ENCODE measurements around the gene L1CAM. TPM values are rescaled to one million over a fixed set of nuclear protein-coding genes. Genes with fewer than 3 reads are reported as not detected.

L1CAM gene
- total RNA-seq, 1 donor from 2014 or later, result 1.4 TPM

GRCh38 chrX:153905481-153906095 is 19.6 kb upstream of the L1CAM start:
- no peak for DNase-seq (ENCODE audit: low spot score, unreplicated experiment)
- H3K4me1 Mint-ChIP-seq (ENCODE audit: low read depth), result no peaks in the 10 kb centered on the region
- peaks cover 2% of the 10 kb centered on the region for H3K36me3 Mint-ChIP-seq (ENCODE audit: insufficient read depth)

GRCh38 chrX:153903991-153904957 is 18.3 kb upstream of the L1CAM start, which contains the start of gene AVPR2:
TSS of gene AVPR2 (plus strand) at chrX:153904673. CDS start at chrX:153905146, 473 bp downstream.
- Mint-ChIP-seq H3K4me3 (ENCODE audit: low read depth) (no peak within 1 kb of the TSS), H3K36me3 (ENCODE audit: insufficient read depth) (peaks cover 2% of the 10 kb centered on the region), H3K4me1 (ENCODE audit: low read depth) (no peaks in the 10 kb centered on the region), H3K27me3 (peaks cover 8% of the 10 kb centered on the region), H3K9me3 (ENCODE audit: low read depth) (peaks cover 7% of the 10 kb centered on the region), H3K27ac (no peak within 1 kb of the TSS)
- no peak for TF ChIP-seq CTCF (IDR thresholded peaks at IDR 0.05; ENCODE audit: unreplicated experiment)
- DNase-seq (ENCODE audit: low spot score, unreplicated experiment), result no peak

More at GRCh38 chrX:153905481-153906095, 19.6 kb upstream of the L1CAM start:
- Mint-ChIP-seq H3K27me3 (peaks cover 8% of the 10 kb centered on the region), H3K27ac (no peak overlapping the region), H3K9me3 (ENCODE audit: low read depth) (peaks cover 4% of the 10 kb centered on the region), H3K4me3 (ENCODE audit: low read depth) (no peak overlapping the region)
- TF ChIP-seq CTCF (IDR thresholded peaks at IDR 0.05; ENCODE audit: unreplicated experiment), result no peak

GRCh38 chrX:153903238-153903980 is 17.4 kb upstream of the L1CAM start:
- no peak overlapping the region for H3K27ac Mint-ChIP-seq
- H3K27me3 Mint-ChIP-seq, result peaks cover 8% of the 10 kb centered on the region
- no peak for DNase-seq (ENCODE audit: low spot score, unreplicated experiment)
- no peaks in the 10 kb centered on the region for H3K4me1 Mint-ChIP-seq (ENCODE audit: low read depth)
- no peak overlapping the region for H3K4me3 Mint-ChIP-seq (ENCODE audit: low read depth)
- no peak for TF ChIP-seq CTCF (IDR thresholded peaks at IDR 0.05; ENCODE audit: unreplicated experiment)
- H3K9me3 Mint-ChIP-seq (ENCODE audit: low read depth), result peaks cover 11% of the 10 kb centered on the region
- peaks cover 2% of the 10 kb centered on the region for H3K36me3 Mint-ChIP-seq (ENCODE audit: insufficient read depth)

- Mint-ChIP-seq H3K27ac (no peak overlapping the region), H3K4me3 (ENCODE audit: low read depth) (no peak overlapping the region), H3K9me3 (ENCODE audit: low read depth) (peaks cover 16% of the 10 kb centered on the region), H3K4me1 (ENCODE audit: low read depth) (no peaks in the 10 kb centered on the region), H3K27me3 (peaks cover 8% of the 10 kb centered on the region), H3K36me3 (ENCODE audit: insufficient read depth) (peaks cover 2% of the 10 kb centered on the region)
- no peak for DNase-seq (ENCODE audit: low spot score, unreplicated experiment)
- no peak for TF ChIP-seq CTCF (IDR thresholded peaks at IDR 0.05; ENCODE audit: unreplicated experiment)
Observed at GRCh38 chrX:153902385-153902784, 16.4 kb upstream of the L1CAM start.

GRCh38 chrX:153901753-153902140 is 15.8 kb upstream of the L1CAM start:
- H3K4me3 Mint-ChIP-seq (ENCODE audit: low read depth), result no peak overlapping the region
- H3K27ac Mint-ChIP-seq, result no peak overlapping the region
- peaks cover 2% of the 10 kb centered on the region for H3K36me3 Mint-ChIP-seq (ENCODE audit: insufficient read depth)
- peaks cover 16% of the 10 kb centered on the region for H3K9me3 Mint-ChIP-seq (ENCODE audit: low read depth)
- TF ChIP-seq CTCF (IDR thresholded peaks at IDR 0.05; ENCODE audit: unreplicated experiment), result no peak
- H3K4me1 Mint-ChIP-seq (ENCODE audit: low read depth), result no peaks in the 10 kb centered on the region
- no peak for DNase-seq (ENCODE audit: low spot score, unreplicated experiment)
- peaks cover 8% of the 10 kb centered on the region for H3K27me3 Mint-ChIP-seq

Measured in progenitor cell of endocrine pancreas (in vitro differentiated cells).